GM12891 (cell line): ENCODE data around the gene HP1BP3.

ENCODE experiments used
- POLR2A ChIP-seq: IDR thresholded peaks from 2 replicates; pipeline ENCODE4 v1.6.1; 2011; ENCODE audit warnings: low read depth, low read length, control low read depth
- SPI1 ChIP-seq: IDR thresholded peaks from 2 replicates; pipeline ENCODE4 v1.6.1; 2011; ENCODE audit warnings: low read depth, low read length, control low read depth
- TAF1 ChIP-seq: IDR thresholded peaks from 2 replicates; pipeline ENCODE4 v1.6.1; 2011; ENCODE audit warnings: low read depth, low read length, control low read depth

- TF ChIP-seq SPI1 = no peak
- no peak for TF ChIP-seq TAF1
- no peak for TF ChIP-seq POLR2A
Measured at GRCh38 chr1:20729155-20729931, 57.8 kb downstream of the HP1BP3 start.
